ENCODE results near the gene ATP9A. TPM values are rescaled to one million over a fixed set of nuclear protein-coding genes. Genes with fewer than 3 reads are reported as not detected.

Gene ATP9A
- polyA plus RNA-seq, 3 donors = 0.04 TPM; not detected in 2

GRCh38 chr20:51629399-51630058 lies 138.7 kb downstream of the ATP9A start:
- DNase-seq = no peak
- WGBS (ENCODE audit: insufficient coverage) = 92% methylated on average over 2 of the region's 3 CpGs
- TF ChIP-seq, protein P1, sequence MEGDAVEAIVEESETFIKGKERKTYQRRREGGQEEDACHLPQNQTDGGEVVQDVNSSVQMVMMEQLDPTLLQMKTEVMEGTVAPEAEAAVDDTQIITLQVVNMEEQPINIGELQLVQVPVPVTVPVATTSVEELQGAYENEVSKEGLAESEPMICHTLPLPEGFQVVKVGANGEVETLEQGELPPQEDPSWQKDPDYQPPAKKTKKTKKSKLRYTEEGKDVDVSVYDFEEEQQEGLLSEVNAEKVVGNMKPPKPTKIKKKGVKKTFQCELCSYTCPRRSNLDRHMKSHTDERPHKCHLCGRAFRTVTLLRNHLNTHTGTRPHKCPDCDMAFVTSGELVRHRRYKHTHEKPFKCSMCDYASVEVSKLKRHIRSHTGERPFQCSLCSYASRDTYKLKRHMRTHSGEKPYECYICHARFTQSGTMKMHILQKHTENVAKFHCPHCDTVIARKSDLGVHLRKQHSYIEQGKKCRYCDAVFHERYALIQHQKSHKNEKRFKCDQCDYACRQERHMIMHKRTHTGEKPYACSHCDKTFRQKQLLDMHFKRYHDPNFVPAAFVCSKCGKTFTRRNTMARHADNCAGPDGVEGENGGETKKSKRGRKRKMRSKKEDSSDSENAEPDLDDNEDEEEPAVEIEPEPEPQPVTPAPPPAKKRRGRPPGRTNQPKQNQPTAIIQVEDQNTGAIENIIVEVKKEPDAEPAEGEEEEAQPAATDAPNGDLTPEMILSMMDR (IDR thresholded peaks at IDR 0.05) = no peak
- Histone ChIP-seq H3K27me3 (ENCODE audit: control insufficient read depth in 2 of 2, insufficient read depth in 2 of 2, low read length in 2 of 2) (peaks cover 0 to 7% of the 10 kb centered on the region in 2 donors), H3K9ac (ENCODE audit: insufficient read depth, low read length, poor library complexity, severe bottlenecking) (no peak overlapping the region), H4K20me1 (ENCODE audit: insufficient read depth, low read length) (no peaks in the 10 kb centered on the region), H3K9me3 (replicated peaks in 1 of 2; ENCODE audit: control insufficient read depth in 1 of 2, insufficient read depth in 1 of 2, low read length in 2 of 2) (no peaks in the 10 kb centered on the region), H3K79me2 (ENCODE audit: insufficient read depth, low read length) (no peaks in the 10 kb centered on the region), H3K36me3 (replicated peaks in 1 of 2; ENCODE audit: control insufficient read depth in 1 of 2, insufficient read depth in 2 of 2, low read length in 2 of 2) (no peaks in the 10 kb centered on the region), H2AFZ (ENCODE audit: insufficient read depth, low read depth, low read length, poor library complexity, severe bottlenecking) (no peak overlapping the region), H3K4me3 (replicated peaks in 1 of 3; ENCODE audit: low read depth in 2 of 3, low read length in 3 of 3) (no peak overlapping the region), H3K4me1 (ENCODE audit: control insufficient read depth in 1 of 2, insufficient read depth in 2 of 2, low read length in 2 of 2) (peaks cover 34 to 43% of the 10 kb centered on the region in 2 donors), H3K4me2 (replicated peaks; ENCODE audit: extremely low read depth, low read length, poor library complexity, severe bottlenecking) (peak overlapping the region; percentile 7), H3K27ac (ENCODE audit: low read depth in 1 of 2, low read length in 2 of 2) (no peak overlapping the region)
- intact Hi-C loops (cut with micrococcal nuclease) = loop anchor here (2.0 to 10.0 kb wide), 2 partner anchors 21 to 645 kb away; no protein-coding TSS in a partner anchor
- Mint-ChIP-seq H3K27ac (peak overlapping the region in 6 of 7 donors; percentile 96 to 99 (median 98)), H3K4me3 (peak overlapping the region in 1 of 2 donors; percentile 81), H3K9me3 (peaks cover 0 to 9% (median 2%) of the 10 kb centered on the region in 7 donors), H3K4me1 (peaks cover 62% of the 10 kb centered on the region), H3K36me3 (peaks cover 14 to 21% of the 10 kb centered on the region in 2 donors), H3K27me3 (ENCODE audit: low read depth in 3 of 3) (peaks cover 41 to 52% (median 41%) of the 10 kb centered on the region in 3 donors)

DNA sequence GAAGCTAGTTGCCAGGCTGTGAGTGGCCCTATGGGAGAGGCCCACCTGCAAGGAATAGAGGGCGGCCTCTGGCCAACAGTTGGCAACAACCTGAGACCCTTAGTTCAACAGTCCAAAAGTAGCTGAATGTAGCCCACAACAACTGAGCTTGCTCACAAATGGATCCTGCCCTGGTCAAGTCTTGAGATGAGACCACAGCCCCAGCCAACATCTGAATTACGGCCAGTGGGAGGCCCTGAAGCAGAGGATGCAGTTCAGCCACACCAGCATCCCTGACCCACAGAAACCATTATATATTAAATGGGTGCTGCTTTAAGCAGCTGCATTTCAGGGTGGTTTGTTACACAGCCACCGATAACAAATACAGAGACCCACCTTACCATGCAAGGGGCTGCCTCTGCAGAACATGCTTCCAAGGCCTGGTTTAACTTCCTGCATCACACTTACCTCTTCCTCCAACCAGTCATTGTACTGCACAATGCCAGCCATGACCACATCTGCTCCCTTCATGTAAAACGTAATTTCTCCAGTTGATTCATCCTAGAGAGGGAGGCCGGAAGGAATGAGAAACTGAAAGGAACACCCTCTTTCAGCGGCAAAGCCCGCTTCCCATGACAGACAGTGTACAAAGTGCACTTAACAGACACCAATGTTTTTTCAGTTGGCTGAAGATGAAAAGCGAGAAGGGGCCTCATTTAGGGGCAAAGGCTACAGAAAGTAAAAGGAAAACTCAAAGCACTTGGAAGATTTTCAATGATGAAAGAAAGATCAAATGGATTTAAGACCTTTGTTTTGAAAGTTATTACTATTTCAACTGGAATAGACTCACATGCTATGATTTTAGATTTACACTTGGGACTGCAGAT lies 139.4 kb downstream of the ATP9A start:
- WGBS (ENCODE audit: insufficient coverage) = 68% methylated on average over 3 of the region's 8 CpGs
- Histone ChIP-seq H3K4me3 (replicated peaks in 1 of 3; ENCODE audit: low read depth in 2 of 3, low read length in 3 of 3) (no peak overlapping the region), H4K20me1 (ENCODE audit: insufficient read depth, low read length) (no peaks in the 10 kb centered on the region), H3K9me3 (replicated peaks in 1 of 2; ENCODE audit: control insufficient read depth in 1 of 2, insufficient read depth in 1 of 2, low read length in 2 of 2) (no peaks in the 10 kb centered on the region), H3K36me3 (replicated peaks in 1 of 2; ENCODE audit: control insufficient read depth in 1 of 2, insufficient read depth in 2 of 2, low read length in 2 of 2) (no peaks in the 10 kb centered on the region), H3K27me3 (ENCODE audit: control insufficient read depth in 2 of 2, insufficient read depth in 2 of 2, low read length in 2 of 2) (peaks cover 0 to 7% of the 10 kb centered on the region in 2 donors), H3K4me2 (replicated peaks; ENCODE audit: extremely low read depth, low read length, poor library complexity, severe bottlenecking) (peak overlapping the region; percentile 7), H3K4me1 (ENCODE audit: control insufficient read depth in 1 of 2, insufficient read depth in 2 of 2, low read length in 2 of 2) (peaks cover 34 to 43% of the 10 kb centered on the region in 2 donors), H3K27ac (ENCODE audit: low read depth in 1 of 2, low read length in 2 of 2) (peak overlapping the region in 1 of 2 donors; percentile 15), H3K79me2 (ENCODE audit: insufficient read depth, low read length) (no peaks in the 10 kb centered on the region), H3K9ac (ENCODE audit: insufficient read depth, low read length, poor library complexity, severe bottlenecking) (no peak overlapping the region), H2AFZ (ENCODE audit: insufficient read depth, low read depth, low read length, poor library complexity, severe bottlenecking) (no peak overlapping the region)
- peaks cover 14 to 21% of the 10 kb centered on the region in 2 donors for H3K36me3 Mint-ChIP-seq
- peak overlapping the region; percentile 3 to 81 for H3K4me3 Mint-ChIP-seq
- peak; percentile 29 to 73 (median 62) for DNase-seq
- TF ChIP-seq, protein P1 (IDR thresholded peaks at IDR 0.05) = no peak
- intact Hi-C loops (cut with micrococcal nuclease) = loop anchor here (10.0 kb wide), 1 partner anchor 644 kb away; no protein-coding TSS in a partner anchor
- H3K4me1 Mint-ChIP-seq = peaks cover 62% of the 10 kb centered on the region
- peak overlapping the region in 5 of 7 donors; percentile 66 to 97 (median 81) for H3K27ac Mint-ChIP-seq
- H3K27me3 Mint-ChIP-seq (ENCODE audit: low read depth in 3 of 3) = peaks cover 37 to 52% (median 40%) of the 10 kb centered on the region in 3 donors
- H3K9me3 Mint-ChIP-seq = peaks cover 0 to 9% (median 2%) of the 10 kb centered on the region in 7 donors
